Ishikawa (cell line): ENCODE results near the gene ANKRD11.

ENCODE experiments used
- CEBPB ChIP-seq: IDR thresholded peaks from 2 replicates; pipeline ENCODE4 v1.6.1; 2012
- CREB1 ChIP-seq: IDR thresholded peaks from 2 replicates; pipeline ENCODE4 v1.6.1; 2012; ENCODE audit warnings: low read depth
- EP300 ChIP-seq: IDR thresholded peaks from 2 replicates; pipeline ENCODE4 v1.6.1; 2012; ENCODE audit warnings: borderline replicate concordance
- FOXM1 ChIP-seq: IDR thresholded peaks from 2 replicates; pipeline ENCODE4 v1.6.1; 2012; ENCODE audit warnings: low read depth, borderline replicate concordance
- NFIC ChIP-seq: IDR thresholded peaks from 2 replicates; pipeline ENCODE4 v1.6.1; 2012
- REST ChIP-seq: IDR thresholded peaks from 2 replicates; pipeline ENCODE4 v1.6.1; 2012; ENCODE audit warnings: low read depth, mild to moderate bottlenecking
- TCF12 ChIP-seq: IDR thresholded peaks from 2 replicates; pipeline ENCODE4 v1.6.1; 2012; ENCODE audit warnings: low read depth
- TF ChIP-seq, protein P1 (sequence below): IDR thresholded peaks from 2 replicates; pipeline ENCODE4 v1.6.1; 2012

DNA sequence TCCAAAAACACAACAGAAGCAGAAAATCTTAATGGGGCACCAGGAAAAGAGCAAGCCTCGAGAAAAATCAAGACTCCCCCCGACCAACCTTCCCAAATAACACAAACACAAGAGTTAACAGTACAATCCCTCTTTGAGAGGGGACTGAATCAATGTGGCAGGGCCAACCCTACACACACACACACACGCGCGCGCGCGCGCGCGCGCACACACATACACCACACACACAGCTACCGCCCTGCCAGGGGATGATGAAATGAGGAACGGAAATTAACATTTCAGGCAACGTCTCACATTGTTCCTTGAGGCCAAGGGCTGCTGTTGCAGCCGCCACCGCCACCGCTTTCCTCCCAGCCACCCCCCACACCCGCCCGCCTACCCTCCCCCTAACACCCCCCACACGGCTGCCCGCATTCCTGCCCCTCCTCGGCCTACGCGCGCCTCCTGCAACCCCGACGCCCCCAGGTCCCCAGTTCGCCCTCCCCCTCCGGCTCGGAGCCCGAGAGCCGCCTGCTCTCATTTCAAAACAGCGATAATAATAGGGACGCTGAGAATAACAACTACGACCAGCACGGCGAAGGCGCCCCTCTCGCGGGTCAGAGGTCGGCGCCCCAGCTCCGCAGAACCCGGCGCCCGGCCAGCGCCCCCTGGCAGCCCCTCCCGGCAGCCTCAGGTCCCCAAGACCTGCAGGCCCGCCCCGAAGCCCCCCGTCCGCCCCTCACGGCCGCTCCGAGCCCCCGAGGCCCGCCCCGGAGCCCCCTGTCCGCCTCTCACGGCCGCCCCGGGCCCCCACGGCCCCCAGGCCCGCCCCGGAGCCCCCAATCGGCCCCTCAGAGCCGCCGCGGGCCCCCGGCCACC is 1.1 kb downstream of the ANKRD11 start:
- TF ChIP-seq, protein P1, sequence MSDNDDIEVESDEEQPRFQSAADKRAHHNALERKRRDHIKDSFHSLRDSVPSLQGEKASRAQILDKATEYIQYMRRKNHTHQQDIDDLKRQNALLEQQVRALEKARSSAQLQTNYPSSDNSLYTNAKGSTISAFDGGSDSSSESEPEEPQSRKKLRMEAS, result peak; percentile 74; the same call in 1 of the 2 replicates
- TF ChIP-seq CEBPB (peak; percentile 84), EP300 (peak; percentile 34; the same call in 1 of the 2 replicates), TCF12 (peak; percentile 27; the same call in 1 of the 2 replicates), REST (no peak), FOXM1 (no peak), NFIC (peak; percentile 34; the same call in 1 of the 2 replicates), CREB1 (no peak)
